H9 (cell line): ENCODE data around the gene ETFDH. TPM values are rescaled to one million over a fixed set of nuclear protein-coding genes. Genes with fewer than 3 reads are reported as not detected.

ENCODE experiments used
- DNase-seq: peaks from one replicate; pipeline ENCODE4 v3.0.0-alpha.2; 2017
- H2AFZ ChIP-seq: one replicate; pipeline ENCODE4 v1.6.1; 2013; ENCODE audit warnings: mild to moderate bottlenecking, low read length, control low read depth, moderate library complexity
- H2AK5ac ChIP-seq: 2 replicates; pipeline ENCODE4 v1.6.1; 2013; ENCODE audit warnings: low read length, control low read depth, mixed read lengths; ENCODE audit not compliant: insufficient read length
- H2BK120ac ChIP-seq: one replicate; pipeline ENCODE4 v1.6.1; 2013; ENCODE audit warnings: low read depth, mild to moderate bottlenecking, low read length, control low read depth, inconsistent platforms; ENCODE audit not compliant: poor library complexity, severe bottlenecking
- H2BK12ac ChIP-seq: 2 replicates; pipeline ENCODE4 v1.6.1; 2013; ENCODE audit warnings: low read length, control low read depth, mixed read lengths, low read depth; ENCODE audit not compliant: insufficient read length
- H2BK15ac ChIP-seq: 2 replicates; pipeline ENCODE4 v1.6.1; 2013; ENCODE audit warnings: low read depth, low read length, control low read depth
- H2BK20ac ChIP-seq: one replicate; pipeline ENCODE4 v1.6.1; 2013; ENCODE audit warnings: low read depth, mild to moderate bottlenecking, low read length, control low read depth, inconsistent platforms; ENCODE audit not compliant: poor library complexity, severe bottlenecking
- H2BK5ac ChIP-seq: 2 replicates; pipeline ENCODE4 v1.6.1; 2013; ENCODE audit warnings: low read length, control low read depth, mixed read lengths; ENCODE audit not compliant: insufficient read length
- H3K14ac ChIP-seq: 2 replicates; pipeline ENCODE4 v1.6.1; 2013; ENCODE audit warnings: low read length, control low read depth; ENCODE audit not compliant: insufficient read depth
- H3K18ac ChIP-seq: 2 replicates; pipeline ENCODE4 v1.6.1; 2013; ENCODE audit warnings: low read depth, mild to moderate bottlenecking, mixed read lengths, low read length, control low read depth; ENCODE audit not compliant: insufficient read length
- H3K23ac ChIP-seq: 2 replicates; pipeline ENCODE4 v1.6.1; 2013; ENCODE audit warnings: low read length, control low read depth, mixed read lengths, low read depth; ENCODE audit not compliant: insufficient read length
- H3K23me2 ChIP-seq: 2 replicates; pipeline ENCODE4 v1.6.1; 2013; ENCODE audit warnings: low read depth, mild to moderate bottlenecking, mixed read lengths, low read length, control low read depth; ENCODE audit not compliant: insufficient read length, poor library complexity, severe bottlenecking
- H3K27ac ChIP-seq: 2 replicates; pipeline ENCODE4 v1.5.1; 2013; ENCODE audit warnings: low read length, control low read depth, mixed read lengths, low read depth; ENCODE audit not compliant: insufficient read length
- H3K27me3 ChIP-seq: 2 replicates; pipeline ENCODE4 v1.6.1; 2013; ENCODE audit warnings: low read length, control low read depth, inconsistent platforms; ENCODE audit not compliant: insufficient read depth
- H3K4ac ChIP-seq: 2 replicates; pipeline ENCODE4 v1.6.1; 2013; ENCODE audit warnings: low read depth, mild to moderate bottlenecking, control low read depth, inconsistent platforms, low read length, moderate library complexity
- H3K4me1 ChIP-seq: 2 replicates; pipeline ENCODE4 v1.6.1; 2013; ENCODE audit warnings: low read length, control low read depth, inconsistent platforms; ENCODE audit not compliant: insufficient read depth
- H3K4me2 ChIP-seq: 2 replicates; pipeline ENCODE4 v1.6.1; 2013; ENCODE audit warnings: low read length, control low read depth, mixed read lengths; ENCODE audit not compliant: insufficient read length, insufficient read depth
- H3K56ac ChIP-seq: 2 replicates; pipeline ENCODE4 v1.6.1; 2013; ENCODE audit warnings: low read depth, mild to moderate bottlenecking, mixed read lengths, low read length, control low read depth; ENCODE audit not compliant: insufficient read length
- H3K79me1 ChIP-seq: 2 replicates; pipeline ENCODE4 v1.6.1; 2013; ENCODE audit warnings: low read depth, mild to moderate bottlenecking, moderate library complexity, low read length, control low read depth, inconsistent platforms; ENCODE audit not compliant: insufficient read depth, poor library complexity, severe bottlenecking
- H3K79me2 ChIP-seq: 2 replicates; pipeline ENCODE4 v1.6.1; 2013; ENCODE audit warnings: low read length, control low read depth, inconsistent platforms; ENCODE audit not compliant: insufficient read depth
- H3K9ac ChIP-seq: 2 replicates; pipeline ENCODE4 v1.6.1; 2013; ENCODE audit warnings: low read length, control low read depth, mixed read lengths; ENCODE audit not compliant: insufficient read length; ENCODE audit errors: extremely low read depth
- H3K9me3 ChIP-seq: one replicate; pipeline ENCODE4 v1.6.1; 2013; ENCODE audit warnings: low read depth, low read length, inconsistent platforms; ENCODE audit not compliant: control insufficient read depth
- H3T11ph ChIP-seq: one replicate; pipeline ENCODE4 v1.6.1; 2013; ENCODE audit warnings: mild to moderate bottlenecking, low read length, control low read depth, inconsistent platforms
- H4K20me1 ChIP-seq: one replicate; pipeline ENCODE4 v1.6.1; 2013; ENCODE audit not compliant: control insufficient read depth, insufficient read length, insufficient read depth
- H4K5ac ChIP-seq: 2 replicates; pipeline ENCODE4 v1.6.1; 2013; ENCODE audit warnings: low read depth, mild to moderate bottlenecking, mixed read lengths, low read length, control low read depth; ENCODE audit not compliant: insufficient read length
- H4K8ac ChIP-seq: replicated peaks from 2 replicates; pipeline ENCODE4 v1.6.1; 2013; ENCODE audit warnings: low read length, control low read depth, mixed read lengths, low read depth; ENCODE audit not compliant: insufficient read length
- H4K91ac ChIP-seq: 2 replicates; pipeline ENCODE4 v1.6.1; 2013; ENCODE audit warnings: low read depth, mild to moderate bottlenecking, moderate library complexity, mixed read lengths, low read length, control low read depth; ENCODE audit not compliant: insufficient read length
- H3K27ac Mint-ChIP-seq, 3 experiments: 2 replicates in 2 of 3; 3 replicates in 1 of 3; pipeline ENCODE4 v1.8.0; 2020 to 2021; ENCODE audit warnings: mixed read lengths in 3 of 3, mild to moderate bottlenecking in 1 of 3, moderate library complexity in 1 of 3
- H3K27me3 Mint-ChIP-seq: 2 replicates; pipeline ENCODE4 v1.8.0; 2021; ENCODE audit warnings: low read depth, mild to moderate bottlenecking, moderate library complexity, mixed read lengths
- H3K36me3 Mint-ChIP-seq, 3 experiments: 2 replicates in 2 of 3; 3 replicates in 1 of 3; pipeline ENCODE4 v1.8.0; 2020 to 2021; ENCODE audit warnings: low read depth in 3 of 3, mixed read lengths in 3 of 3; ENCODE audit not compliant: insufficient read depth in 1 of 3
- H3K4me1 Mint-ChIP-seq, 2 experiments: 2 replicates each; pipeline ENCODE4 v1.8.0; 2020; ENCODE audit warnings: mixed read lengths in 2 of 2
- H3K4me3 Mint-ChIP-seq, 2 experiments: 2 replicates in 1 of 2; 3 replicates in 1 of 2; pipeline ENCODE4 v1.8.0; 2020 to 2021; ENCODE audit warnings: mild to moderate bottlenecking in 2 of 2, mixed read lengths in 2 of 2, moderate library complexity in 1 of 2
- H3K9me3 Mint-ChIP-seq, 2 experiments: 2 replicates in 1 of 2; 3 replicates in 1 of 2; pipeline ENCODE4 v1.8.0; 2020; ENCODE audit warnings: mild to moderate bottlenecking in 2 of 2, mixed read lengths in 2 of 2, moderate library complexity in 1 of 2
- WGBS: extraction: QIAGEN DNeasy Blood & Tissue Kit; methylation state at CpG from one replicate; pipeline ENCODE4 v1.1.7; 2013; ENCODE audit warnings: missing lambda C conversion rate, low lambda C conversion rate, mixed read lengths; ENCODE audit not compliant: insufficient read length; ENCODE audit errors: extremely low coverage; 5-methylcytosine and 5-hydroxymethylcytosine counted together
- total RNA-seq: library from RNA; stranded (reverse); gene quantifications from 2 replicates; pipeline ENCODE4 v1.2.1, GENCODE V29; 2021
- TF ChIP-seq, protein P1 (sequence below): fragments of 200-600 bp; sonication (generic); conservative IDR thresholded peaks from 3 replicates; pipeline ENCODE4 v1.8.0; 2021; ENCODE audit warnings: antibody characterized with exemption, mild to moderate bottlenecking

Gene ETFDH
- total RNA-seq, 1 experiment from 2014 or later = 12.8 TPM

- H3K27me3 ChIP-seq = no peaks in the 10 kb centered on the region
- WGBS = no CpG with 5 or more reads among the region's 6 CpGs
- H2BK15ac ChIP-seq = no peak overlapping the region
- no peak overlapping the region for H3K18ac ChIP-seq
- H3K4me3 Mint-ChIP-seq = no peak overlapping the region
- H3K9me3 Mint-ChIP-seq = no peaks in the 10 kb centered on the region
- H3K9ac ChIP-seq = no peak overlapping the region
- H4K8ac ChIP-seq = no peak overlapping the region
- H3K9me3 ChIP-seq = no peaks in the 10 kb centered on the region
- no peak overlapping the region for H4K5ac ChIP-seq
- no peak overlapping the region for H2BK120ac ChIP-seq
- H3K27me3 Mint-ChIP-seq = peaks cover 1% of the 10 kb centered on the region; the same call in 1 of the 2 replicates
- H3K4me1 ChIP-seq = peaks cover 2% of the 10 kb centered on the region; the same call in 1 of the 2 replicates
- no peak overlapping the region for H3T11ph ChIP-seq
- H4K20me1 ChIP-seq = no peaks in the 10 kb centered on the region
- H3K79me1 ChIP-seq = no peaks in the 10 kb centered on the region
- H4K91ac ChIP-seq = no peak overlapping the region
- H3K27ac ChIP-seq = no peak overlapping the region
- no peak overlapping the region for H2BK12ac ChIP-seq
- H3K36me3 Mint-ChIP-seq = peaks cover under 1 to 2% (median under 1%) of the 10 kb centered on the region in 3 experiments; a peak in 6 of 7 replicates
- no peak overlapping the region for H2BK5ac ChIP-seq
- no peak overlapping the region for H3K27ac Mint-ChIP-seq
- no peak overlapping the region for H3K14ac ChIP-seq
- H3K56ac ChIP-seq = no peak overlapping the region
- no peak for DNase-seq
- no peak overlapping the region for H3K4me2 ChIP-seq
- H3K23me2 ChIP-seq = peaks cover 12% of the 10 kb centered on the region
- H3K79me2 ChIP-seq = peaks cover 7% of the 10 kb centered on the region; the same call in 1 of the 2 replicates
- H2BK20ac ChIP-seq = no peak overlapping the region
- no peak overlapping the region for H2AFZ ChIP-seq
- TF ChIP-seq, protein P1, sequence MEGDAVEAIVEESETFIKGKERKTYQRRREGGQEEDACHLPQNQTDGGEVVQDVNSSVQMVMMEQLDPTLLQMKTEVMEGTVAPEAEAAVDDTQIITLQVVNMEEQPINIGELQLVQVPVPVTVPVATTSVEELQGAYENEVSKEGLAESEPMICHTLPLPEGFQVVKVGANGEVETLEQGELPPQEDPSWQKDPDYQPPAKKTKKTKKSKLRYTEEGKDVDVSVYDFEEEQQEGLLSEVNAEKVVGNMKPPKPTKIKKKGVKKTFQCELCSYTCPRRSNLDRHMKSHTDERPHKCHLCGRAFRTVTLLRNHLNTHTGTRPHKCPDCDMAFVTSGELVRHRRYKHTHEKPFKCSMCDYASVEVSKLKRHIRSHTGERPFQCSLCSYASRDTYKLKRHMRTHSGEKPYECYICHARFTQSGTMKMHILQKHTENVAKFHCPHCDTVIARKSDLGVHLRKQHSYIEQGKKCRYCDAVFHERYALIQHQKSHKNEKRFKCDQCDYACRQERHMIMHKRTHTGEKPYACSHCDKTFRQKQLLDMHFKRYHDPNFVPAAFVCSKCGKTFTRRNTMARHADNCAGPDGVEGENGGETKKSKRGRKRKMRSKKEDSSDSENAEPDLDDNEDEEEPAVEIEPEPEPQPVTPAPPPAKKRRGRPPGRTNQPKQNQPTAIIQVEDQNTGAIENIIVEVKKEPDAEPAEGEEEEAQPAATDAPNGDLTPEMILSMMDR = no peak
- no peak overlapping the region for H3K23ac ChIP-seq
- peaks cover 13 to 22% of the 10 kb centered on the region in 2 experiments for H3K4me1 Mint-ChIP-seq
- no peak overlapping the region for H3K4ac ChIP-seq
- H2AK5ac ChIP-seq = no peak overlapping the region
Measured at GRCh38 chr4:158726633-158727032, 54.5 kb downstream of the ETFDH start.
